B cell (primary cell): ENCODE results near the gene TMEM82.

Experiments used
- CTCF ChIP-seq: fragments of 200-600 bp; IDR thresholded peaks from one replicate; pipeline ENCODE4 v1.8.0; 2022; ENCODE audit warnings: antibody characterized with exemption, mild to moderate bottlenecking
- EZH2 ChIP-seq: IDR thresholded peaks from 2 replicates; pipeline ENCODE4 v1.6.1; 2012; ENCODE audit warnings: borderline replicate concordance, low read depth, mild to moderate bottlenecking, moderate library complexity, low read length; ENCODE audit not compliant: insufficient read depth, poor library complexity, severe bottlenecking

- no peak for TF ChIP-seq CTCF
- TF ChIP-seq EZH2 = no peak
These were observed 14.9 kb upstream of the TMEM82 start for GRCh38 chr1:15727424-15727823.
